RWPE2 (cell line): ENCODE results near the gene LRMDA.

Experiments
- ATAC-seq: fragments of 200-7000 bp; cut with Tn5 transposase; 3 replicates; pipeline ENCODE4 v1.9.1; 2021; ENCODE audit warnings: low read depth
- DNase-seq: peaks from one replicate; pipeline ENCODE4 v3.0.0-alpha.2; 2020; ENCODE audit warnings: low spot score
- H3K27ac ChIP-seq: fragments of 450-650 bp; 2 replicates; pipeline ENCODE4 v1.5.1; 2017; ENCODE audit warnings: mild to moderate bottlenecking; ENCODE audit not compliant: poor library complexity, severe bottlenecking
- H3K27me3 ChIP-seq: fragments of 250-450 bp; sonication (Bioruptor Pico); 2 replicates; pipeline ENCODE4 v1.5.1; 2021; ENCODE audit warnings: mild to moderate bottlenecking, moderate library complexity; ENCODE audit not compliant: insufficient read depth, poor library complexity, severe bottlenecking
- H3K36me3 ChIP-seq: fragments of 250-450 bp; sonication (Bioruptor Pico); 2 replicates; pipeline ENCODE4 v1.5.1; 2020; ENCODE audit warnings: low read depth, mild to moderate bottlenecking, moderate library complexity
- H3K4me1 ChIP-seq: fragments of 250-450 bp; sonication (Bioruptor Pico); 2 replicates; pipeline ENCODE4 v1.5.1; 2021; ENCODE audit warnings: mild to moderate bottlenecking, moderate library complexity; ENCODE audit not compliant: insufficient read depth, poor library complexity, severe bottlenecking
- H3K4me3 ChIP-seq: fragments of 250-450 bp; sonication (Bioruptor Pico); 2 replicates; pipeline ENCODE4 v1.5.1; 2021; ENCODE audit warnings: mild to moderate bottlenecking, moderate library complexity; ENCODE audit not compliant: severe bottlenecking
- H3K9me3 ChIP-seq: fragments of 250-450 bp; sonication (Bioruptor Pico); 2 replicates; pipeline ENCODE4 v1.5.1; 2021; ENCODE audit warnings: mild to moderate bottlenecking, moderate library complexity; ENCODE audit not compliant: severe bottlenecking
- CTCF ChIP-seq: fragments of 450-650 bp; IDR thresholded peaks from one replicate; pipeline ENCODE4 v1.5.1; 2017; ENCODE audit warnings: mild to moderate bottlenecking, moderate library complexity; ENCODE audit not compliant: poor library complexity, severe bottlenecking

Gene LRMDA

GRCh38 chr10:75486591-75486990, 55.2 kb downstream of the LRMDA start:
- no peak for ATAC-seq

DNA sequence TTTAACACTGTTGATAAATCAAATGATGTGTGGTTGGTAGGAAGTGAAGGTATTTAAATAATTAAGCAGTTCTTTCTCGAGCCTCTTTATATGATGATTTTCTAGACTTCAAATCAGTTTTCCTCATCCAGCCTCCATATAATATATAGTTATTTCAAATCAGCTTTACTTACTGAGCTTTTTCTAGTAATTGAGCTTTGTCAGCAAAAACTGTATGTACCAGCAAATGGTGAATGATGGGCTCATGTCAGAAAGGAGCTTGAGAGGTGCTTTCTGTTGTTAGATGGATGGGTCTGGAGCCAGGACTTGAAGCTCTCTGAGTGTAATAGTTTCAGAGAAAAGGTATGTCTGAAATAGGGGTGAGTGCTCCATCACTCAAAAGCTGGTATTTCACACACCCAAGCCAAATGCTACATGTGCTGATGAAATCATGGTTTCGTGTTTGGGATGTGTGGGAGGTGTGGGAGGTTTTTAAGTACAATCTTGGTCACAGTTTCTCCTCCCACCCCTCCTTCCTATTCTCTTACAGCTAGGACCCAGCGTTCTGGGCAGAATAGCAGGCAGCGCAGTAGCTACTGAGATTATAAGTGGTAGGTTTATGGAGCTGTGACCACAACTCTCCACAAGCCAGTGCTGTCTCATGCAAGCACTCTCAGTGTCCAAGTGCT, 55.8 kb downstream of the LRMDA start:
- no peaks in the 10 kb centered on the region for H3K9me3 ChIP-seq
- no peak overlapping the region for H3K27ac ChIP-seq
- TF ChIP-seq CTCF: no peak
- ATAC-seq (no peak), DNase-seq (no peak)
- no peaks in the 10 kb centered on the region for H3K36me3 ChIP-seq
- H3K4me1 ChIP-seq: no peaks in the 10 kb centered on the region
- H3K27me3 ChIP-seq: no peaks in the 10 kb centered on the region
- no peak overlapping the region for H3K4me3 ChIP-seq

More at GRCh38 chr10:75486591-75486990, 55.2 kb downstream of the LRMDA start:
- no peak for TF ChIP-seq CTCF
- Histone ChIP-seq H3K36me3 (no peaks in the 10 kb centered on the region), H3K4me3 (no peak overlapping the region), H3K4me1 (no peaks in the 10 kb centered on the region), H3K27ac (no peak overlapping the region), H3K27me3 (no peaks in the 10 kb centered on the region), H3K9me3 (no peaks in the 10 kb centered on the region)
- no peak for DNase-seq

DNA sequence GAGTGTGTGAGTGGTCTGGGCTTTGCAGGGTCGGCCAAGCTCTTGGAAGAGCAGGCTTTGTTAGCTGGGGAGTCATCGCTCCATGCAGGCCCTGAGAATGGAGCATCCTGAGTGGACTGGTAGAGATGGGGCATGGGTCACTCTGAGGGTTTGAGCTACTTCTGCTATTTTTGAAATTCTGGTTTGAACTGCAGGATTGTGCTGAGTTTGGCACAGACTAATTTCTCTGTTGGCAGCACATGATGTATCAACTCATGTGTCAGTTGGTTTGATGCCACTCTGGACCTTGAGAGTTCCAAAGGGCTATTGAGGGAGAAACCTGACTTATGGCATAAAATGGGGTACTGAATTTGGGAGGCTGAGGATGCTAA, 56.3 kb downstream of the LRMDA start:
- Histone ChIP-seq H3K27ac (no peak overlapping the region), H3K36me3 (no peaks in the 10 kb centered on the region), H3K9me3 (no peaks in the 10 kb centered on the region), H3K27me3 (no peaks in the 10 kb centered on the region), H3K4me3 (no peak overlapping the region), H3K4me1 (no peaks in the 10 kb centered on the region)
- no peak for TF ChIP-seq CTCF
- DNase-seq (no peak), ATAC-seq (no peak)

DNA sequence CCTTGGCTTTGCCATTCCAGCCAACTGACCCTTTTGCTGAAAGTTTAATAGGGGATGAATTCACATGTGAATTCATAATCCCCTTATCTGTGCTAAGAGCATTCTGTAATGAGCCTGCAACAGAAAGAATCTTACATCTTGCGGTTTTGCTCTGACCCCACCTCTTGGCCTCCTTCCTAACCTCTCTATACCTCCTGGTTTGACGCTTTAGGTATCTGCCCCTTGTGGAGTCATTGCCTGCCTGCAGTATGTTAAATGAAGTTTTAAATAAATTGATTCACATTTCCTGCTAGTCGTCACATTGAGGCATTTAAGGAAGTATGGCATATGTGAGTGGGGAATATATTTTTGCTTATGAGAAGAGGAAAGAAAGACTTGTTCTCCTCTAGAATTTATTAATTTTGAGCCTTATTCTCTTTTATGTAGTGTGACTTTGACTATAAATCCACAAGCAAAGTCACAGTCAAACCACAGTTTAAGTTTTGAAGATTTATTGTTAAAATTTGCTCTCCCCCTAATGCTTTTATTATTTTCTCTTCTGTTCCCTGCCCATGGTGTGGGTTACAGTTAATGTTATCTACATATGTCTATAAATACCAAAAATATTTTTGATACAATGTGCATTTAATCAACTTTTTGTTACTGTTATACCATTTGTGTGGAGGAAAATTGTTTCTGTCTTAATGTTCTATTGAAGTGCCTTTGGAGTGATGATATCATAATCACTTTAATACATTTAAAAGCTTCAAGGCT, 60.9 kb downstream of the LRMDA start:
- no peak for TF ChIP-seq CTCF
- H3K4me3 ChIP-seq: no peak overlapping the region
- no peaks in the 10 kb centered on the region for H3K4me1 ChIP-seq
- ATAC-seq (no peak), DNase-seq (no peak)
- no peak overlapping the region for H3K27ac ChIP-seq
- no peaks in the 10 kb centered on the region for H3K27me3 ChIP-seq
- H3K36me3 ChIP-seq: no peaks in the 10 kb centered on the region
- no peaks in the 10 kb centered on the region for H3K9me3 ChIP-seq

GRCh38 chr10:75493464-75493863, 62.0 kb downstream of the LRMDA start:
- no peak for TF ChIP-seq CTCF
- DNase-seq: no peak
- no peak for ATAC-seq
- H3K27ac ChIP-seq: no peak overlapping the region
- H3K36me3 ChIP-seq: no peaks in the 10 kb centered on the region
- H3K4me1 ChIP-seq: no peaks in the 10 kb centered on the region
- no peaks in the 10 kb centered on the region for H3K9me3 ChIP-seq
- H3K27me3 ChIP-seq: no peaks in the 10 kb centered on the region
- no peak overlapping the region for H3K4me3 ChIP-seq
